Nephron progenitor cell (in vitro differentiated cells): ENCODE measurements around the gene IFT27.

Experiments used
- DNase-seq: peaks from one replicate; pipeline ENCODE4 v3.0.0; 2021
- H3K27ac Mint-ChIP-seq: 2 replicates; pipeline ENCODE4 v1.8.0; 2021; ENCODE audit warnings: mild to moderate bottlenecking, moderate library complexity, mixed read lengths
- H3K27me3 Mint-ChIP-seq: 2 replicates; pipeline ENCODE4 v1.8.0; 2021; ENCODE audit warnings: mild to moderate bottlenecking, low read depth, mixed read lengths; ENCODE audit not compliant: poor library complexity
- H3K36me3 Mint-ChIP-seq: 2 replicates; pipeline ENCODE4 v1.8.0; 2021; ENCODE audit warnings: low read depth, mixed read lengths
- H3K4me1 Mint-ChIP-seq: 2 replicates; pipeline ENCODE4 v1.8.0; 2021; ENCODE audit warnings: mixed read lengths
- H3K4me3 Mint-ChIP-seq: 2 replicates; pipeline ENCODE4 v1.8.0; 2021; ENCODE audit warnings: mild to moderate bottlenecking, moderate library complexity, mixed read lengths
- H3K9me3 Mint-ChIP-seq: 2 replicates; pipeline ENCODE4 v1.8.0; 2021; ENCODE audit warnings: mild to moderate bottlenecking, moderate library complexity, mixed read lengths
- CTCF ChIP-seq: fragments of 200-600 bp; sonication (generic); IDR thresholded peaks from 2 replicates; pipeline ENCODE4 v1.5.0; 2021; ENCODE audit warnings: antibody characterized with exemption

Gene IFT27

GRCh38 chr22:36762687-36763260 lies 13.1 kb downstream of the IFT27 start:
- DNase-seq, result no peak
- H3K4me3 Mint-ChIP-seq, result no peak overlapping the region
- no peaks in the 10 kb centered on the region for H3K9me3 Mint-ChIP-seq
- no peak for TF ChIP-seq CTCF
- H3K36me3 Mint-ChIP-seq, result peaks cover 35% of the 10 kb centered on the region
- no peak overlapping the region for H3K27ac Mint-ChIP-seq
- no peaks in the 10 kb centered on the region for H3K4me1 Mint-ChIP-seq
- H3K27me3 Mint-ChIP-seq, result peaks cover 2% of the 10 kb centered on the region

- peaks cover 26% of the 10 kb centered on the region for H3K36me3 Mint-ChIP-seq
- no peaks in the 10 kb centered on the region for H3K4me1 Mint-ChIP-seq
- H3K4me3 Mint-ChIP-seq, result no peak overlapping the region
- no peak overlapping the region for H3K27ac Mint-ChIP-seq
- TF ChIP-seq CTCF, result no peak
- H3K27me3 Mint-ChIP-seq, result peaks cover 5% of the 10 kb centered on the region
- H3K9me3 Mint-ChIP-seq, result no peaks in the 10 kb centered on the region
- no peak for DNase-seq
Measured at GRCh38 chr22:36761553-36762240, 14.2 kb downstream of the IFT27 start.

GRCh38 chr22:36760786-36761185 lies 15.1 kb downstream of the IFT27 start:
- H3K36me3 Mint-ChIP-seq, result peaks cover 25% of the 10 kb centered on the region
- no peaks in the 10 kb centered on the region for H3K4me1 Mint-ChIP-seq
- H3K4me3 Mint-ChIP-seq, result no peak overlapping the region
- no peaks in the 10 kb centered on the region for H3K9me3 Mint-ChIP-seq
- peaks cover 8% of the 10 kb centered on the region for H3K27me3 Mint-ChIP-seq
- TF ChIP-seq CTCF, result no peak
- no peak for DNase-seq
- H3K27ac Mint-ChIP-seq, result no peak overlapping the region

- no peak overlapping the region for H3K27ac Mint-ChIP-seq
- no peak overlapping the region for H3K4me3 Mint-ChIP-seq
- H3K4me1 Mint-ChIP-seq, result no peaks in the 10 kb centered on the region
- DNase-seq, result no peak
- peaks cover 18% of the 10 kb centered on the region for H3K27me3 Mint-ChIP-seq
- TF ChIP-seq CTCF, result no peak
- peaks cover 20% of the 10 kb centered on the region for H3K36me3 Mint-ChIP-seq
- H3K9me3 Mint-ChIP-seq, result no peaks in the 10 kb centered on the region
Measured at GRCh38 chr22:36759481-36760159, 16.3 kb downstream of the IFT27 start.

GRCh38 chr22:36758792-36759271 lies 17.1 kb downstream of the IFT27 start:
- no peak for TF ChIP-seq CTCF
- Mint-ChIP-seq H3K27me3 (peaks cover 21% of the 10 kb centered on the region), H3K4me1 (no peaks in the 10 kb centered on the region), H3K4me3 (no peak overlapping the region), H3K9me3 (no peaks in the 10 kb centered on the region), H3K27ac (no peak overlapping the region), H3K36me3 (peaks cover 13% of the 10 kb centered on the region)
- no peak for DNase-seq
